Measurements from ENCODE around the gene BRINP3. TPM values are rescaled to one million over a fixed set of nuclear protein-coding genes. Genes with fewer than 3 reads are reported as not detected.

BRINP3 gene
- total RNA-seq, 1 donor from 2014 or later, result 2.2 TPM

DNA sequence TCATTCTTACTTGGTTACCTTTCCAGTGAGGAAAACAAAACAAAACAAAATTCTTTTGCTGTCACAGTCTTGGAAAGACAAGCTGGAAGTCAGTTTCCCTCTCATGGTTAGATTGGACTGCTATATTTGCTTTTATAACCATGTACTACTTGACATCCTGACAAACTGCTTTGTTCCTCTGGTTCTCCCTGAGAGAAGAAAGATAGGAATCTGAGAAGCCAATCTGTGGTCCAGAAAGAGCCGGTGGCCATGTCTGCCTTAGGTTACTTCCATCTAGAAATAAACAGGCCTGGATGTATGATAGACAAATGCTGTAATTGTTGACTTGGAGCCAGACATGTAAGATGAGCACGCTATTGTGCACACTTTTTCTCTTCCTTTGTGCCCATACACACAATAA is 330.0 kb downstream of the BRINP3 start:
- no peak overlapping the region for H3K27ac Mint-ChIP-seq (ENCODE audit: unreplicated experiment)
- H3K4me3 Mint-ChIP-seq (ENCODE audit: unreplicated experiment), result no peak overlapping the region
- no peaks in the 10 kb centered on the region for H3K27me3 Mint-ChIP-seq (ENCODE audit: unreplicated experiment)
- DNase-seq (ENCODE audit: low spot score), result no peak
- H3K36me3 Mint-ChIP-seq (ENCODE audit: low read depth, unreplicated experiment), result no peaks in the 10 kb centered on the region
- TF ChIP-seq, protein P1, sequence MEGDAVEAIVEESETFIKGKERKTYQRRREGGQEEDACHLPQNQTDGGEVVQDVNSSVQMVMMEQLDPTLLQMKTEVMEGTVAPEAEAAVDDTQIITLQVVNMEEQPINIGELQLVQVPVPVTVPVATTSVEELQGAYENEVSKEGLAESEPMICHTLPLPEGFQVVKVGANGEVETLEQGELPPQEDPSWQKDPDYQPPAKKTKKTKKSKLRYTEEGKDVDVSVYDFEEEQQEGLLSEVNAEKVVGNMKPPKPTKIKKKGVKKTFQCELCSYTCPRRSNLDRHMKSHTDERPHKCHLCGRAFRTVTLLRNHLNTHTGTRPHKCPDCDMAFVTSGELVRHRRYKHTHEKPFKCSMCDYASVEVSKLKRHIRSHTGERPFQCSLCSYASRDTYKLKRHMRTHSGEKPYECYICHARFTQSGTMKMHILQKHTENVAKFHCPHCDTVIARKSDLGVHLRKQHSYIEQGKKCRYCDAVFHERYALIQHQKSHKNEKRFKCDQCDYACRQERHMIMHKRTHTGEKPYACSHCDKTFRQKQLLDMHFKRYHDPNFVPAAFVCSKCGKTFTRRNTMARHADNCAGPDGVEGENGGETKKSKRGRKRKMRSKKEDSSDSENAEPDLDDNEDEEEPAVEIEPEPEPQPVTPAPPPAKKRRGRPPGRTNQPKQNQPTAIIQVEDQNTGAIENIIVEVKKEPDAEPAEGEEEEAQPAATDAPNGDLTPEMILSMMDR (IDR thresholded peaks at IDR 0.05; ENCODE audit: unreplicated experiment), result no peak
- no peaks in the 10 kb centered on the region for H3K9me3 Mint-ChIP-seq (ENCODE audit: unreplicated experiment)
- H3K4me1 Mint-ChIP-seq (ENCODE audit: unreplicated experiment), result no peaks in the 10 kb centered on the region

DNA sequence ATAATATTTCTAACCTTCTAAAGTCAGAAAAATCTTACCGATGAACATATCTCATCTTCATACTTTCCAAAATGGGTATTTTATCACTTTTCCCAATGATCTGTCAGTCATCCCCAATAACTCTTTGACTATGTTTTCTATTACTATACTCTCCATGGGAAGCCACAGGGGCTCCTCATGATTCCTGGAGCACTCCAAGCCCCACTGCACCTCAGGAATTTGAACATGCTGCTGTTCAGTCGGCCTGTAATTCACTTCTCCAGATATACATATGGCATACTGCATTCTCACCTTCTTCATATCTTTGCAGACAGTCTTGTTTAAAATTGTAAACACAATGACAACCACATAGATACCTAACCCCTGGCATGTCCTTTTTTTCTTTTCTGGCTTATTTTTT is 333.0 kb downstream of the BRINP3 start:
- Mint-ChIP-seq H3K9me3 (ENCODE audit: unreplicated experiment) (no peaks in the 10 kb centered on the region), H3K4me3 (ENCODE audit: unreplicated experiment) (no peak overlapping the region), H3K27me3 (ENCODE audit: unreplicated experiment) (no peaks in the 10 kb centered on the region), H3K36me3 (ENCODE audit: low read depth, unreplicated experiment) (no peaks in the 10 kb centered on the region), H3K27ac (ENCODE audit: unreplicated experiment) (no peak overlapping the region), H3K4me1 (ENCODE audit: unreplicated experiment) (no peaks in the 10 kb centered on the region)
- TF ChIP-seq, protein P1 (IDR thresholded peaks at IDR 0.05; ENCODE audit: unreplicated experiment), result no peak
- DNase-seq (ENCODE audit: low spot score), result no peak

DNA sequence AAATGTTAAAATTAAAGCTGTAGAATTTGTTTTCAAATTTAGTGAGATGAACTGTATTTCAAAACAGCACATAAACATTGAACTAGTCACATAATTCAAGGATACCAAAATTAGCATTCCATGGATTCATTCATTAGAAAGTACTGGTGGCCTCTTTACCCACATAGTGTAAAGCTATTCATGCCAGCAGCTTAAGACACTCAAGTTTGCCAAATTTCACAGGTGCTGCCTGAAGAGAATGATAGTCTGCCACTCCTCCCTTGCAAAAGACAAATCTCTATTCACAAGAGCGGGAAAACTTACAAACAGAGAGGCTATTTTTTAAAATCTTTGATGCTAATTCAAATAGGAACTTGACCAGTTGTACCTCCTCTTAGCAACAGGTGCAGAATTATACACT is 337.0 kb downstream of the BRINP3 start:
- TF ChIP-seq, protein P1 (IDR thresholded peaks at IDR 0.05; ENCODE audit: unreplicated experiment), result no peak
- H3K27me3 Mint-ChIP-seq (ENCODE audit: unreplicated experiment), result no peaks in the 10 kb centered on the region
- H3K27ac Mint-ChIP-seq (ENCODE audit: unreplicated experiment), result no peak overlapping the region
- H3K9me3 Mint-ChIP-seq (ENCODE audit: unreplicated experiment), result no peaks in the 10 kb centered on the region
- H3K4me3 Mint-ChIP-seq (ENCODE audit: unreplicated experiment), result no peak overlapping the region
- no peak for DNase-seq (ENCODE audit: low spot score)
- no peaks in the 10 kb centered on the region for H3K36me3 Mint-ChIP-seq (ENCODE audit: low read depth, unreplicated experiment)
- no peaks in the 10 kb centered on the region for H3K4me1 Mint-ChIP-seq (ENCODE audit: unreplicated experiment)

DNA sequence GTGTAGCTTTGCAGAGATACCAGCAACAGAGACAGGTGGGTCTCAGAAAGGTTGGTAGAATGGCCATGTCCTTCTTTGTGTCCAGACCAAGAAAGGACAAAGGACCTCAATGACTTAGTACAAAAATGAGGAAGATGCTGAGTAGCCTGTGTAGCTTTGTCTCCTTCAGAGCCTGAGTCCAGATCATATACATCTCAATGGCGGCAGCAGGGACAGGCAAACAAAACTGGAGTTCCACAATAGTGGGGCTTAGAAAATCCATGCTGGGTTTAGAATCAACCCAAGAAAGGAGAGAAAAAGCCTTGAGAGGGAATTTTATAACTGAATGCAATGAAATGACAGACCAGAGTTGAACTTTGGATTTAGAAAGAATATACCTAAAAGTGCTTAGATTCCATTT is 339.0 kb downstream of the BRINP3 start:
- no peak for DNase-seq (ENCODE audit: low spot score)
- Mint-ChIP-seq H3K4me1 (ENCODE audit: unreplicated experiment) (no peaks in the 10 kb centered on the region), H3K4me3 (ENCODE audit: unreplicated experiment) (no peak overlapping the region), H3K9me3 (ENCODE audit: unreplicated experiment) (no peaks in the 10 kb centered on the region), H3K27ac (ENCODE audit: unreplicated experiment) (no peak overlapping the region), H3K27me3 (ENCODE audit: unreplicated experiment) (no peaks in the 10 kb centered on the region), H3K36me3 (ENCODE audit: low read depth, unreplicated experiment) (no peaks in the 10 kb centered on the region)
- TF ChIP-seq, protein P1 (IDR thresholded peaks at IDR 0.05; ENCODE audit: unreplicated experiment), result no peak

DNA sequence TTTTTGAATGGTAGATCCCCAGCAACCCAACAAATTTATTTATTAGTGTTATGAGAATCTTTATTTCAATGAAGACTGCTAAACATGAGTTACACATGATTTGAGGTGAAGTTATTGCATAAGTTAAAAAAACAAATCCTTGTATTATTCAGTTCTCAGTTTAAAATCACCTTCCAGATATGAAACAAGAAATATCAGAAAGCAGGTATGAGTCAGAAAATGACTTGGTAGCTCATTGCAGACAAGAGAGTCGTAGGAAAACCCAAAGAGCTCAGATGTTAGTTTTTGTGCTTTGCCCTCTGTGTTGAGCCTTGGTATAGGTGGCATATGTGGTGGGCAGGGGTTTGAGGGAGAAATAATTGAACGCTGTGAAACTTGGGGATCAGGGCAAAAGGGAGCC is 339.4 kb downstream of the BRINP3 start:
- Mint-ChIP-seq H3K4me1 (ENCODE audit: unreplicated experiment) (no peaks in the 10 kb centered on the region), H3K27ac (ENCODE audit: unreplicated experiment) (no peak overlapping the region)
- DNase-seq (ENCODE audit: low spot score), result no peak

More for the DNA sequence above, 339.4 kb downstream of the BRINP3 start:
- Mint-ChIP-seq H3K4me3 (ENCODE audit: unreplicated experiment) (no peak overlapping the region), H3K9me3 (ENCODE audit: unreplicated experiment) (no peaks in the 10 kb centered on the region), H3K27me3 (ENCODE audit: unreplicated experiment) (no peaks in the 10 kb centered on the region), H3K36me3 (ENCODE audit: low read depth, unreplicated experiment) (no peaks in the 10 kb centered on the region)
- TF ChIP-seq, protein P1 (IDR thresholded peaks at IDR 0.05; ENCODE audit: unreplicated experiment), result no peak
